HG03520 (cell line): Measurements from ENCODE around the gene BHMT.
"Not testable (repeated sequence)": the region's sequence is repeated elsewhere in the genome, so short reads cannot be mapped to it uniquely, and the experiment has no call there.

Experiments
- ATAC-seq: cut with Tn5 transposase; IDR thresholded peaks from one replicate; pipeline ENCODE4 v1.9.1; 2021; ENCODE audit warnings: mild to moderate bottlenecking, moderate library complexity; ENCODE audit not compliant: unreplicated experiment

The BHMT gene

DNA sequence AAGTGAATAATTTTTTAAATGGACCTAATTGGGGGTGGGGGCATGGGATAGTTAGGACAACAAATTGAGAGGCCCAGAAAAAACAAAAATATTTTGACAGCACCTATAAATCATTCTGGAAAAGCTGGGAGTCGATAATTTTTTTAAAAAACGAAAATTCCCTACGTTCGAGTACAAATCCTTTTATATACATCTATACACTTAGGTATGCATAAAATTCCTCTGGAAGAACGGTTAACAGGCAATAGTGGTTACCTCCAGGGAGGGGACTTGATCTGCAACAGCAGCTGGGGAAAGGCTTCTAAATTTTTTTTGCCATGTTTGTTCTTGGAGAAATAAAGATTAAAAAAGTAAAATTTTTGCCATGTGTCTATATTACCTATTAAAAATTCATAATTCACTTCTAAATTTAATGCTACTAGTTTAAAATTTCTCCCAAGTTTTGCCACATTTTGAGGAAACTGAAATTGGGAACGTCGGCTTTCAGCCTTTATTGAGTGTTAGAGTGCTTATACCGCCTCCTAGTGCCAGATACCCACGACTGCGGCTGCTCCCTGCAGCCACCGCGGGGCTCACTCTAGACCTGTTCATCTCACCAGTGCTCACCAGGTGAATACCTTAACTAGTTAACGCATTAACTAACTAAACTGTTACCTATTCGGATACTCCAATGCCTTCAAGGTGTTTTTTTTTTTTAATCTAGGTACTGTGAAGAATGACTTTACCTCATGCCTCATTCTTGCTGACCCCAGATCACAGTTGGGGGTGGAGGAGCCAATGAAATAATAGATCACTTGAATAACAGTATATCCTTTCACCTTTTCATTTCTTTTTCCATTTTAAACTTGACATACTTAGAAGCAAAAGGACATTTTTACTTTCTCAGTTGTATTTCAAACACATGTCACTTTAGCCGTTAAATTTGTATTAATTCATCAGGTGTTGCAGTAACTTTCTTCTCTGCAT is 1.8 kb upstream of the BHMT start:
- no peak for ATAC-seq

GRCh38 chr5:79111960-79112702 is 522 bp downstream of the BHMT start:
- ATAC-seq = no peak

- no peak for ATAC-seq
Observed at GRCh38 chr5:79112703-79113058, 1.1 kb downstream of the BHMT start.

DNA sequence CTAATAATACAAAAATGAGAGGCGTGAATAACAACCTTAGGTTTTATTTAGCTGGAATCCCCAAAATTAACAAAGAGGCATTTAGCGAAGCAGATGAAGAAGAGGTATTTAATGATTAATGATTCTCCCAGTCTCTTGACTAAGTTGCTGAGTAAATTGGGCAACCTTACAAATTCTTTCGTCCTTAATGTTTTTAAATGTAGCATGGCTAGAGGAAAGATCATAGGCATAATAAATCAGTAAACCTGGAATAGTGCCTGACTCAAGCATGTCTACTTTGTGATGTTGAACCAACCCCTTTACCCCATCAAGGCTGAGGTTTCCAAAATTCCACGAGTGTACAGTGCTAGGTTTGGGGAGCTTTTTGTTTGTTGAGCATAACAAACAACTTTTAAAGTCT is 7.9 kb downstream of the BHMT start:
- ATAC-seq = no peak

- ATAC-seq = no peak
Observed at GRCh38 chr5:79120221-79120620, 8.6 kb downstream of the BHMT start.

DNA sequence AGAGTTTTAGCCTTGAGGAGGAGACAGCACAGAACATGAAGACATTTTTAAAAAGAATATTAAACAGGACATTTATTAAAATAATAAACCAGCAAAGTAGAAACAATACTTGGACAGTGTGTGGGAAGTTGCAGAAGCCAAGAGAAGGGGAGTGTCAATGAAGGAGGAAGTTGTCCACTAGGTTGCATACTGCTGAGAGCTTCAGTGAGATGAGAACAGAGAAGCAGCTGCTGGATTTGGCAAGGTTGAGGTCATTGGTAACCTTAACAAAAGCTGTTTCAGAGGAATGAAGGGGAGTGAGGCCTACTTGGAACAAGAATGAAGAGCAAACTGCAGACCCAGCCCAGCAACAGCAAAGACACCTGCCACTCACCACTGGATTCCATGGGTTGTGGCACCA is 11.4 kb downstream of the BHMT start:
- ATAC-seq = no peak

DNA sequence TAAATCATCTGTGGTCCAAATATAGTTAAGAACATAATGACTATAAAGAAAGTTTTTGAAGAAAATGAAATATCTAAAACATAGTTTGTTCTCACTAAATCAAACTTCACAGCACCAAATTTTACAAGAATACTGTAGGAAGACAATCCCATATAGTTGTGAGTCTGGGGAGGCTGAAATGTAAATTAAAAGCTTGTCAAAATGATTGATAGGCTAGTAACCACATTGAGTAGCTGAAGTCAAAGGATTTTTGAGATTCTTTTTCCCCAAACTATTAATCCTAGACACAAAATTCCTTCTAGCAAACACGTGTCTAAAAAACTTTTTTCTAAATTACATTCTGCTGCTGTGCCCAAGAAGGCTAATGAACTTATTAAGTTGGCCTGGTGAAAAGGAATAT is 13.0 kb downstream of the BHMT start:
- ATAC-seq = no peak

DNA sequence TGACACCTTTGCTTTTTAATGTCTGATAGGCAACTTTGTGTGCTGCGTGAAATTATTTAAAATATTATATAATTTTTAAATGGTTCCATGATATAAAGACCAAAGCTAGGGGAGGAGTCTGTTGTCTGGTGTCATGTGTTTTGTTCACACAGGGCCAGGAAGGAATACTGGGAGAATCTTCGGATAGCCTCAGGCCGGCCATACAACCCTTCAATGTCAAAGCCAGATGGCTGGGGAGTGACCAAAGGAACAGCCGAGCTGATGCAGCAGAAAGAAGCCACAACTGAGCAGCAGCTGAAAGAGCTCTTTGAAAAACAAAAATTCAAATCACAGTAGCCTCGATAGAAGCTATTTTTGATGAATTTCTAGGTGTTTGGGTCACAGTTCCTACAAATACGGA is 19.2 kb downstream of the BHMT start:
- ATAC-seq = no peak

DNA sequence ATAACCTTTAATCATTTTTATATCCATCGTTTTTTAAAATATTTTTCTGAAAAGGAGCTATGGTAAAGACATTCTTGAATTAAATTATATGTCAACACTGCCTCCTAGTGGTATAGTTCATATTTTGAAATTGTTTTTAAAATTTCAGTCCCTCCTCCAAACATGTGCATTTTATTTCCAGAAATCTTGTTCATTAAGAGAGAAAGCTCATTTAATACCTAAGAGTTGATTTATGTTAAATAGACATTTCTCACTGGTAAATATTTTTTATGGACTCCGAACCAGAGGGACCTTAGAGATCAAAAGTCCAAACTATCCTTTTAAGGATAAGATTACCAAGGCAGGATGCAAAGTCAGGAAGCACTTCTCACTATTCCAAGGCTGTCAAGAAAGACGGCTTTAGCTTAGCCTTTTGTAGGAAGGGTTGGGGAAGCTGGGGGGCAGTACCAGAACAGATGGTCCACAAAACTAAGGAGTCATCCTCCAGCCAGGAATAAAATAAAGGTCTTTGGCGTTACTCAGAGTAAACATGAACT is 21.6 kb downstream of the BHMT start:
- ATAC-seq = no peak

DNA sequence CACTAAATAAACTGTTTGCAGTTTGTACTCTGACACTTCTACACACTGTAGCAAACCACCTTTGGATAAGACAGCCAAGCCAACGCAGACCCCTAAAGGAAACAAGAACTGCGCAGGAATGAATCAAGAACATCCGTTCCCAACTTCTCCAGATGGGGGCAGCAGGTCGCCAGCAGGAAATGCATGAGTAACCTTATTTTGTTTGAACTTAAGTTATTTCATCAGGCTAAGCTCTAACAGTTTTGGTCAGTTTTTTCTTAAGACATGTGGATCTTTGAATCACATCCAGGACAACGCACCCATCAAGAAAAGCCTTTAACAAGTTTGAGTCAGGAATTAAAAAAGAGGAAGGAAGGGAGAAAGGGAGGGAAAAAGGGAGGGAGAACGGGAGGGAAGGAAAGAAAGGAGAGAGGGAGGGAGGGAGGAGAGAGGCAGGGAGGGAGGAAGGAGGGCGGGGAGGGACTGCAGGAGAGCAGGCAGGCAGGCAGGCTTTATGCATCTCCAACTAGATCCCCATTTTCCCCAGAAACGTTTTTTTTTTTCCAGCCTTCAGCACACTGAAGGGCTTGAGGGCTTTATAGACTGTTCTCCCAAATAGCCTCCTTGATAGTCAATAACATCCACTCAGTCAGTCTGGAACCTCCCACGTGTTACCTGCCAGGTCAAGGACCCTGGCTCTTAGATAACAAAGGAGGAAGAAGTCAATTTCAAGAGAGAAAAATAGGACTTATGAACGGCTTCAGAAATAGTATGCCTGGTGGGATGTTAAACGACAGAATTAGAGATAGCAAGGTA is 22.2 kb downstream of the BHMT start:
- peak; percentile 50 for ATAC-seq

- ATAC-seq = no peak
Observed at GRCh38 chr5:79135790-79136553, 24.4 kb downstream of the BHMT start.

DNA sequence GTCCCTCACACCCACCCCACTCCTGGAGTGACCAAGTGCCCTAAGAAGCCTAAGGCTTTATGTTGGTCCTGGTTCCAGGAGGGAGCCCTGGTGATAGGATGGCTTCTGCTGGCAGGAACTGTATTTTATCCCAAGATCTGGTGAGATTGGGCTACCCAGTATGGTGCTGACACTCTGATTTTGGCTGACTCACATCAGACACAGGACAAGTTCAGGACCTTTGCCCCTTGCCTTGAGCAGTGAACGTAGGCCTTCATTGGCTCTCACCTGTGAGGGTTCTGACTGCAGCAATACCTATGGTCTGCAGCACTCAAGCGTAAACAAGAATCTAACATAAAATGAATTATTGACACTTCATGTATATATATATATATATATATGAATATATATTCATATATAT is 25.0 kb downstream of the BHMT start:
- ATAC-seq = no peak

DNA sequence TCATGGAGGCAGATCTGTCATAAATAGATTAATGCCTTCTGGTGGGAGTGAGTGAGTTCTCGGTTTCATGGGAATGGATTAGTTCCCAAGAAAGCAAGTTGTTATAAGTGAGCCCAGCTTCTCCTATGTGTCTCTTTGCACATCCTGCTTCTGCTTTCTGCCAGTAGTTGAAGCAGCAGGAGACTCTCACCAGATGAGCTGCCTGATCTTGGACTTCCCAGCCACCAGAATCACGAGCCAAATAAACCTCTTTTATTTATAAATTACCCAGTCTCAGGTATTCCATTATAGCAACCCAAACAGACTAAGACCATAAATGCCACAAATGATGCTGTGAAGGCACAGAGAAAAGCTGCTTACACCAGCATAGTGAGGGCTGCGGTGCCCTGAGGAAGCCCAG is 28.9 kb downstream of the BHMT start:
- no peak for ATAC-seq

DNA sequence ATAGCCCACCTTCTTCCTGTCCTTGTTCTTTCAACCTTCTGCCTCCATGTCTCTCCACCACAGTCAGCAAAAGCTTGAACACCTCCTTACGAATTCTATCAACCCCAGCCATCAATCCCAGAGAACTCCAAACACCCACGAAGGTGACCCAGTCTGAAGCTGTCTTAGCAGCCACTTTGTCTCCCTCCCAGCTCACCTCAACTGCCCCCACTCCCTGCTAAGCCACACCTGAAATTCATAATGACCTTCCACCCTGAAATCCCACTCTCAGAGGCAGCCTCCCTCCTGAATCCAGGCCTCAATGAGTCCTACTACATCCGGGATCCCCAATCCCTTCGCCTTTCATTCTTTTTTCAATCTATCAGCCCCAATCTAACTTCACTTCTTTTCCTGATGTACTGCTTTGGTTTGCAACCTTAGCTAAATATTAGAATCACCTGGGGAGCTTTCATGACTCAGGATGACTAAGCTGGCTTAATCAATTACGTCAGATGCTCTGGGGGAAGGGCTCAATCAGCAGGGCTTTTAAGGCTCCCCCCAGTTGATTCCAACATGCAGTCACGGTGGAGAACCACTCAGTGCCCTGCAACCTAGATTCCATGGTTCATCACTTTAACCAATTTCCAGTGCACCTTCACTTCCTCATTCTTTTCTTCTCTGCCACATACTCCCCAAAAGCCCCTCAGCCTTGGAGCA is 32.2 kb downstream of the BHMT start:
- no peak for ATAC-seq

DNA sequence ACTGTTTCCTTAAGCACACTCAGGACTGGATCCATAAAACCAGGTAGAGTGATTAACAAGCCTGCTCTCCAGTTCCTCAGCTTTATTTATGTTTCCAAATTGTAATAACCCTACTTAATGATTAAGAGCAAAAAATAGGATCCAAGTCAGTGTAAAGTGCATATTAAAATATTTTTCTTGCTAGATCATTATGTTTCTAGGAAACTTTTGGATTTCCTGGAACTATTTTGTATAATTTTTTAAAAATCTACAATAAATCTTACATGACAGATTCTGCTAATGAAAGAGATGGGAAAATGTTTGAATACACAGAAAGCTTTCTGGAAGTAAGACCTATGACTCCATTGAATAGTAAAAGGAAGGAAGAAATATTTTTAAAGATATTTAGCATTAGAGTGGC is 35.5 kb downstream of the BHMT start:
- ATAC-seq = no peak

- ATAC-seq = no peak
Observed at GRCh38 chr5:79149433-79149832, 37.8 kb downstream of the BHMT start.

GRCh38 chr5:79151942-79152671 is 40.5 kb downstream of the BHMT start:
- no peak for ATAC-seq

GRCh38 chr5:79157305-79157704 is 45.7 kb downstream of the BHMT start:
- no peak for ATAC-seq

DNA sequence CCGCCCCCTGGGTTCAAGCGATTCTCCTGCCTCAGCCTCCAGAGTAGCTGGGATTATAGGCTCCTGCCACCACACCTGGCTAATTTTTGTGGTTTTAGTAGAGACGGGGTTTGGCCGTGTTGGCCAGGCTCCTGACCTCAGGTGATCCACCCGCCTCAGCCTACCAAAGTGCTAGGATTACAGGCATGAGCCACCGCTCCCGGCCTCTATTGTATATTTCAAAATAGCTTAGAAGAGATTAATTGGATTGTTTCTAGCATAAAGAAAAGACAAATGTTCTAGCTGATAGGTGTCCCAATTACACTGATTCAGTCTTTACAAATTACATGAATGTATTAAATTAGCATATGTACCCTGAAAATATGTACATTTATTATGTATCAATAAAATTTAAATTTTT is 50.0 kb downstream of the BHMT start:
- ATAC-seq = not testable (repeated sequence)
